HG03095 (cell line): Measurements from ENCODE around the gene APBA2.

Experiments used
- ATAC-seq: cut with Tn5 transposase; IDR thresholded peaks from one replicate; pipeline ENCODE4 v1.9.1; 2021; ENCODE audit warnings: moderate library complexity; ENCODE audit not compliant: unreplicated experiment

APBA2 gene

GRCh38 chr15:28933710-28934445 lies 48.1 kb downstream of the APBA2 start:
- no peak for ATAC-seq

DNA sequence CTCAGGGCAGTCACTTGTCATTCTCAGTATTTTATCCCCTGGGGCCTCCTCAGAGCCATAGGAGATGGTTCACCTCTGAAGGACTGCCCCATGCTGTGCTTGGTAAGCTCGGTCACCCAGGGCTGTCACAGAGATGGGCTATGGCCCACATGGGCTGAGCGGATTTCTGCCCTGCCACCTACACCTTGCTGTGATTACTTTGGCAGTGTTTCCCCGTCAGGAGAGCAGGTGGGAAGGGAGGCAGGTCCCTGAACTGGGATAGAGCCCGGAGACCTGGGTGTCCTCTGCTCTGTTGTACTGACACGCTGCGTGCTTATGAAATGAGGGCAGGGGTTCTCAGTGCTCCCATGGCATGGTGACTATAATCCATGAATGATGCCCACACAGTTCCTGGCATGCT lies 48.9 kb downstream of the APBA2 start:
- ATAC-seq, result no peak

DNA sequence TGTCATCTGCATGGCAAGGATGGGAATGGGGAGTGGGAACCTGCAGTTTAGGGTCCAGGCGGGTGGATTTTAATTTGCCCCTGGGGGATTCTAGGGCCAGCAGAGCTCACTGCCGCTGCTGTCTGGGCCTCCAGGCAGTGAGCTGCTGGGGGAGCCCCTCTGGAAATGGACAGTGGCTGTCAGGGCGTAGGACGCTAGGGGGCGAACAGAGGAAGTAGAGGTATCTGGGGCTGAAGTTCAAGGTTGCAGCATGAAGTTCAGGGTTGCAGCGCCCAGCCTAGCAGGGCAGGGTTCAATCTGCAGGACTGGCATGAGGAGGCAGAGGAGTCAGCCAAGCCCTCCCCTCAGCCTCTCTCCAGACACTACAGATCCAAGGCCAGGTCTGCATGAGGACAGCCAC lies 49.5 kb downstream of the APBA2 start:
- ATAC-seq, result no peak

GRCh38 chr15:28936081-28936480 lies 50.3 kb downstream of the APBA2 start:
- ATAC-seq, result no peak

DNA sequence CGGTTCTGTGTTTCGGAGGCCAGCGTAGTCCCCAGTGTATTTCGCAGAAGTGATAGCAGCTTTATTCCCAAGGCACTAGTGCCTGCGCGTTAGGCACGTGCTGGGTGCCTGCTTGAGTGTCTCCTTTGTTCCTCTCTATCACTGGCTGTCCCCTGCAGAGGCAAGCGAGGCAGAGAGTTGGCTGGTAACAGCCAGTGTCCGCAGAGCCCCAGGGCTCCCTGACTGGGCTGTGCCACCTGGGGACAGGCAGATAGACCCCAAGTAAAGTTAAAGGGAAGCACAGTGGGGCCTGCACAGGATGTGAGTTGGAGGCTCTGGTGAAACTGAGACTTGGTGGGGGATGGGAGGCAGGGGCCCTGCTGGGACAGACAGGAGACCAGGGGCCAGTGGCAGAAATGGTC lies 50.7 kb downstream of the APBA2 start:
- no peak for ATAC-seq

DNA sequence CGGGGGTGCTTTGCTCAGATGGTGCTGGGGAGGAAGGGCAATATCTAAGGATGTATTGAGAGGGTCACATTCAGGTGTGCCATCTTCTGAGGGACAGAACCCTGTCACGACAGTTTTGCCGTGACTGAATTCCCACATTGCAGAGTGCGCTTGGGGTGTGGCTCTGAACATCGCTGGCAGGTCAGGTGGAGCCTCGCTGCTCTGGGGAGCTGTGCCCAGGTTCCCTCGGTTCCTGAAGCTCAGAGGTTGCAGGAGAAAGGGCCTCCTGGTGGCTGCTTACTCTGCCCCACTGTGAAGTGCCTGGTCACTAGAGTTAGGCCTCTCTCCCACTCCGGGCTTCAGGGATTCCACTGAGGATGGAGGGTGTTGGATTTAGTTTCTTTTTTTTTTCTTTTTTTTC lies 51.5 kb downstream of the APBA2 start:
- ATAC-seq, result no peak

DNA sequence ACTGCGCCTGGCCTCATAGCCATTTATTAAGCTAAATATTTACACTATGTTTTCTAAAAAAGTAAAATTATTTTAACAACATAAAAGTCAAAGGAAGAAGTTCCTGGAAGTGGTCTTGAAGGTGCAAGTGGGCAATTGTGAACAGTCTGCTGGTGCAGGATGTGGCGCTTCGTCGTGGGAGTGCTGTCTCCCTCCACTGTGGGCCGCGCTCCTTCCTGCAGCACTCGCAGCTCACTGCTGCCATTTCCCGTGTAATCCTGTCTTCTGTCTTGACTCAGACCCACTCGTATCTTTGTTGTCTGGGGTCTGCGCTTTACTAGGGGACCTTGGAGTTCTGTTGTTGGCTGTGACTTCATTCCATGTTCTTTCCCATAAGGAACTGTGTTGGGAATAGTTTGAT lies 56.3 kb downstream of the APBA2 start:
- ATAC-seq, result no peak

DNA sequence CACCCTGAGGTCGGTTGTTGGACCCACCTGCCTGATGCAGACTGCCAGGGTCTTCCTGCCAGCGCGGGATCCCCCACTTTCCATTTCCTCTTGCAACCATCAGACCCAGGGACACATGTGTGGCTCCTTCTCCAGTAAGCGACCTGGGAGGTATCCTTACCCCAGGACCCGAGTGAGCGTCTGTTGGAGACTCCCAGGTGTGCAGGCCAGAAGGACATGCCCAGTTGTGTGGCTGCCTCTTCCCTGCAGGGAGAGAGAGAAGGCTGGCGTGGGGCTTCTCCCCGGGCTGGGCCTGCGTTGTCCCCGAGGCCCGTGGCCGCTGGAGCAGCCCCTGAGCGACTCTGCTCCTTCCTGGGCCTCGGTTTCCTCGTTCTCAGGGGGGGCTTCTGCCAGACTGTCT lies 56.8 kb downstream of the APBA2 start:
- no peak for ATAC-seq

DNA sequence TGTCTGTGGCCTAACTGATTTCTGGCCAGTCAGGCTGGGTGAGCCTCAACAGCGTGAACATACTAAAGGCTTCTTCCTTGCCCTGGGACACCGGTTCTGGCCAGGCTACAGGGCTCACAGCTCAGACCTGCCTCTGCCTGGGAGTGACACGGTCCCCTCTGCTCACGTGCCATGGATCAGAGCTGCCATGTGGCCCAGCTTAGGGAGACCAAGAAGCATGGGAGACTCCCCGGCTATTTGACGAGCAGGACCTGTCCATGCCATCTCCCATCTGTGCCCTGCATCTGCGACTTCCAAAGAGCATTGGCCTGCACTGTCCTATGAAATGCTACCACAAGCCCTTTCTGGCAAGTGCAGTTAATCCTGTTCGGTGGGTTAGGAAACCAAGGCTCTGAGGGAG lies 57.4 kb downstream of the APBA2 start:
- no peak for ATAC-seq

GRCh38 chr15:28943611-28944230 lies 57.9 kb downstream of the APBA2 start:
- ATAC-seq, result no peak

DNA sequence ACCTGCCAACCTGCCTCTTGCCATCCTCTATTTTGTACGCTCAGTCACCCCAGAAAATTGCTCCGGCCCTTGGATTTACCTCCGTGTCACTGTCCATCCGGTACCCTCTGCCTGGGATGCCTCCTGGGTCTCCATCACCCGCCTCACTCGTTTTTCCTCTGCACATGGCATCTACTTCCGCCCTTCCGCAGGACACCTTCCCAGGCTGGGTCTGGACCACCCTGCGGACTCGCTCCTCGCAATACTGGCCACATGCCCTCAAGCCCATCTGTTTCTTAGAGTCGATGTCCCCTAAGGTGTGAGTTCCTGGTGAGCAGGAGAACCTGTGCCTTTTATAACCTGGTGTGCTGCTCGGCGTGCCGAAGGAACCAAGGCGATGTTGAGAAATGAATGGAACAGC lies 58.5 kb downstream of the APBA2 start:
- ATAC-seq, result no peak

DNA sequence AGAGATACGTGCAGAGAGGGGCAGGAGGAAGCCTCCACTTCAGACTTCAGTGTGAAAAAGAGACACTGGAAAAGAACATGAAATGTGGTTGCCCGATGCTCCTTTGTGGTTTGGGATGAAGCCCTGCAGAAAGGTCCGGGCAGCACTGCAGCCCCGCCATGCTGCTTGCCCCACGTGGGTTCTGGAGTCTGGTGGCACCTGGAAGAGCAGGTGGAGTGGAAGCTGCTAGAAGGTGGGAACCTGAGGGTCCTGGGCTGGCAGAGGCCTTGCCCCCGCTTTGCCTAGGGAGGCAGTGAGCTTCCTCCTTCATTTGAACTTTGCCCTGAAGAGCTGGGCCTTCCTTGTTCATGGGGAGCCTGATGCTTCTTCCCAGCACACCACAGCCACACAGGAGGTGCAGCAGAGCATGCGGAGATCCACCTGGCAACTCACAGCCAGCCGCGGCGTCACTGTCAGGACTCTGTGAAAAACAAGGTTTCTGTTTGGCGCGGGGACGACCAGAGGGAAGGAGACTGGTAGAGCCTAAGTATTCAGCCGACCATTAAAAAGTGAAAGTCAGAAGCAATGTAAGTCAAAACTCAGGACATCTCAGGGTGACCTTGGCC lies 59.0 kb downstream of the APBA2 start:
- no peak for ATAC-seq

- ATAC-seq, result no peak
Measured at GRCh38 chr15:28945626-28946230, 60.0 kb downstream of the APBA2 start.

GRCh38 chr15:28946803-28947202 lies 61.0 kb downstream of the APBA2 start:
- ATAC-seq, result no peak

GRCh38 chr15:28947221-28947674 lies 61.5 kb downstream of the APBA2 start:
- no peak for ATAC-seq

DNA sequence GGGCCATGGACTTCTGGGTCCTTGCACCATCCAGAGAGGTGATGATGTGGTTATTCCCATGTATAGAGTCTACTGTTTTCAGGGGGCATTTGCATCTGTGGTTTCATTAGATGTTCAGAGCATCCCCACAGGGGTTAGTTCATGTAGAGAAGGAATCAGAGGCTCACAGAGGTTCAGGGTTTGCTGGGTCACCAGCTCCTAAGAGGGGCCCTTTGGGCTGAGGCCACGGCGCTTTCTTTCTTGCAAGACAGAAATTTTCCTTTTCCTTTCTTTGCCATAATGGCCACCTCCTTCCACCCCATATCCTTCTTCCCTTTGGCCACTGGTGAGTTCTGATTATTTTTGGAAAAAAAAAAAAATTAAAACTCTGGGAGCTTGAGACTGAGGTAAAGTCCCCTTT lies 62.3 kb downstream of the APBA2 start:
- no peak for ATAC-seq

DNA sequence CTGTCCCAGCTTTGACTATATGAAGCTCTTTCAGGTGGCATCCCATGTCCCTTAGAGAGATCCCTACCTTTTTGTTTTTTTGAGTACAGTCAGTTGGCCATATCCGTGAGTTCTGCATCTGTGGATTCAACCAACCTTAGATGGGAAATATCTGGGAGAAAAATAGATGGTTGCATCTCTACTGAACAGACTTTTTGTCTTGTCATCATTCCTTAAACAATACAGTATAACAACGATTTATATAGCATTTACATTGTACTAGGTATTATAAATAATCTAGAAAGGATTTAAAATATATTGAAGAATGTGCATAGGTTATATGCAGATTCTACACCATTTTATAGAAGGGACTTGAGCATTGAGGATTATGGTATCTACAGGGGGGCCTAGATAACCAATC lies 65.1 kb downstream of the APBA2 start:
- ATAC-seq, result no peak

DNA sequence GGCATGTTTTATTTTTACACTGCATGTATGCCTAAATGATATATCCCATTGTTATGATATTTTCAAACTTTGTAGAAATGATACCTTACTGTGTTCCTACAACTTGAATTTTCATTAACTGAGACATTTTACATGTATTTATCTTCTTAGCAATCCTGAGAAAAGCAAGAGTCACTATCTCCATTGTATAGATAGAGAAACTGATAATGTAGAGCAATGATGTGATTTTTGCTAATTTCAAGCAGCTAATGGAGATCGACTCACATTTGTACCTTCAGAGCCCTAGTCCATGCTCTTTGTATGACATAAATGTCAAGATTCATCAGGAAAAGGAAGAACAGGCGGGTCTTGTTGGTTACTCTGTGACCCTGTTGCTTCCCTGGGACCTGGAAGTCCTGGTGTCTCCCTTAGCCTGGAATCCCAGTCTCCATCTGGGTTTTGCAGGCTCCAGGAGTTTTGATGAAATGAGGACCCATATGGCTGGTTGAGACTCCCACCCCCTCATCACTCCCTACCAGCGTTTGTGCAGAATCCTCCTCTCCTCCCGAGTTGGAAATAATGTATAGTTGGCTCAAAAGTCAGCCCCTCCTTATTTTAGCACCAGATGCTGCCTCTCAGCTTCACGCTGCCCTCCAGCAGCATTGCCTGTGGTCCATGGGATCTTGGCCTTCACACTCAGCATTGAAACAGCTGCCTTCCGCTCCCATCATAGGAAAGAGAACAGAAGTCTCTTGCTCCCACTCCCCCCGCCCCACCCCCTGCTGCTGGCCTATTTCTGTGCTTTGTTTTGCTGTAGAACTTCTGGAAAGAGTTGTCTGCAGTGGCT lies 67.1 kb downstream of the APBA2 start:
- no peak for ATAC-seq

DNA sequence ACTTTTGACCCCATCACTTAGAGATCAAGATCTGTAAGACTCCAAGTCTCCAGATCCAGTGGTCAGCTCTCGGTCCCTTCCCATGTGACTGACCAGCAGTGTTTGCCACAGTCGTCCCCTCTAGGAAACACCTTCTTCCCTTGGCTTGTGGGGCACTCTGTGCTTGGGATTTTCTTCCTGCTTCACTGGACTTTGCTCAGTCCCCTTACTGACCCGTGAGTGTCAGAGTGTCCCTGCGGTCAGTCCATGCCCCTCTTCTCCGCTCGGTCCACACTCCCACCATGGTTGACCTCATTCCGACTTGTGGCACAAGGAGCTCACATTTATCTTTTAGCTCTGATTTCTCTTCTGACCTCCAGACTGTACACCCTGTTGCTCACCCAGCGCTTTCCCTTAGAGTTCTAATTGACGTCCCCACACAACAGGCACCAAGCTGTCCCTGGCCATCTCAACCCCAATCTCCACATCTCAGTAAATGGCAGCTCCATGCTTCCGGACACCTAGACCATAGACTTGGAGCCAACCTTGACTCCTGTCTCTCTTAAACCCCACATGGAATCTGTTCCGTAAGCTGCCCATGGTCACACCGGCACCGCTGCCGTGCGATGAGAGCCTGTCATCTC lies 67.9 kb downstream of the APBA2 start:
- ATAC-seq, result no peak

GRCh38 chr15:28954466-28955159 lies 68.8 kb downstream of the APBA2 start:
- ATAC-seq, result no peak
